ENCODE data around the gene ADAM12. TPM values are rescaled to one million over a fixed set of nuclear protein-coding genes. Genes with fewer than 3 reads are reported as not detected.

The ADAM12 gene
- total RNA-seq, 2 donors from 2014 or later, result under 0.01 to 0.52 TPM

DNA sequence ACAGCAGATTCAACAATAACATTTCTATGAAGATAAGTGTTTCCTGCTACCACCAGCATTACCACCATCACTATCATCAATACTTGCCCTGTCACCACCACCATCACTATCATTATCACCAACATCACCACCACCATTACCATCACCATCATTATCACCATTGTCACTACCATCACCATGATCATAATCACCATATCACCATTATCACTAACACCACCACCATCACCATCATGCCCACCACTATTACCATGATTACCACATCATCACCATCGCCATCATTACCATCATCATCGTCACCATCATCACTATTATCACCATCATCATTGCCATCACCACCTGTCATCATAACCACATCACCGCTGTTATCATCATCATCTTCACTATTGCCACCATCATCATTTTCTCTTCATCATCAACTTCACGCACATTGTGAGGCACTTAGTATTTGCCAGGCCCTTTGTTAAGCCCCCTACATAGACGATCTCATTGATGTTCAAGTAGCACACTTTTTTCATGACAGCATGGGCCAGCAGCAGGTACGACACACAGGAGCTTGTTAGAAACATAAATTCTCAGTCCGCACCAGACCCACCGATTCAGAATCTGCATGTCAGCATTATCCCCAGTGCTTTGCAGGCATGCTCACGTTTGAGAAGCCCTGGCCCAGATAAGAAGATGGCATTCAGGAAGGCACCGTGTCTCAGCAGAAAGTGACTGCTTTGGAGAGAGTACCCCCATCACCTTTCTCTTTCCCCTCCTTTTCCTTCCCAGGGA lies 161.1 kb downstream of the ADAM12 start:
- DNase-seq (no peak), ATAC-seq (no peak)
- no peaks in the 10 kb centered on the region for H3K36me3 ChIP-seq (replicated peaks in 1 of 2; ENCODE audit: insufficient read depth in 1 of 2, low read depth in 2 of 2)
- WGBS, 2 donors, result 80 to 82% methylated on average over 10 of the region's 10 CpGs
- no peaks in the 10 kb centered on the region for H3K4me1 ChIP-seq
- intact Hi-C loops (cut with DNase I), result no loop called here
- no peaks in the 10 kb centered on the region for H3K9me3 ChIP-seq
- H3K27me3 ChIP-seq, result no peaks in the 10 kb centered on the region
- H3K4me3 ChIP-seq, result no peak overlapping the region
- no peak overlapping the region for H3K27ac ChIP-seq
- no peak for TF ChIP-seq POLR2A (IDR thresholded peaks at IDR 0.05)
- TF ChIP-seq, protein P1, sequence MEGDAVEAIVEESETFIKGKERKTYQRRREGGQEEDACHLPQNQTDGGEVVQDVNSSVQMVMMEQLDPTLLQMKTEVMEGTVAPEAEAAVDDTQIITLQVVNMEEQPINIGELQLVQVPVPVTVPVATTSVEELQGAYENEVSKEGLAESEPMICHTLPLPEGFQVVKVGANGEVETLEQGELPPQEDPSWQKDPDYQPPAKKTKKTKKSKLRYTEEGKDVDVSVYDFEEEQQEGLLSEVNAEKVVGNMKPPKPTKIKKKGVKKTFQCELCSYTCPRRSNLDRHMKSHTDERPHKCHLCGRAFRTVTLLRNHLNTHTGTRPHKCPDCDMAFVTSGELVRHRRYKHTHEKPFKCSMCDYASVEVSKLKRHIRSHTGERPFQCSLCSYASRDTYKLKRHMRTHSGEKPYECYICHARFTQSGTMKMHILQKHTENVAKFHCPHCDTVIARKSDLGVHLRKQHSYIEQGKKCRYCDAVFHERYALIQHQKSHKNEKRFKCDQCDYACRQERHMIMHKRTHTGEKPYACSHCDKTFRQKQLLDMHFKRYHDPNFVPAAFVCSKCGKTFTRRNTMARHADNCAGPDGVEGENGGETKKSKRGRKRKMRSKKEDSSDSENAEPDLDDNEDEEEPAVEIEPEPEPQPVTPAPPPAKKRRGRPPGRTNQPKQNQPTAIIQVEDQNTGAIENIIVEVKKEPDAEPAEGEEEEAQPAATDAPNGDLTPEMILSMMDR (IDR thresholded peaks at IDR 0.05), result no peak

DNA sequence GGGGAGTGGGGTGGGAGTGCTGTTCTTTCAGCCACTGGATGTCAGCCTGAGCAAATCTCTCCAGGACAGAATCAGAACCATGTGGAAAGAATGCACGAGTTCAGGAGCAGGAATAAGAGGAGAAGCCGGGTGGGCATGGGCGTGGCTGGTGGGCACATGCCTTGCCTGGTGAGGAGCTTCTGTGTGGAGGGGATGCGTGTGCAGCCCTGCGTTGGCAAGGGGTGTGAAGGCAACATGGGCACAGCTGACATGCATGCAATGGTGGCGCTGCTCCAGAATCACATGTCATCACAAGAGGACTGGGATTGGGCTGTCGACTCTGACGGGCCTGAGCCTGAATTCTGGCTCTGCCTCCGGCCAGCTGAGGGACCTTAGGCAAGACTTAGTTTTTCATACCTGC lies 162.1 kb downstream of the ADAM12 start:
- DNase-seq (peak in 1 of 4 donors; percentile 20), ATAC-seq (no peak)
- Histone ChIP-seq H3K4me3 (no peak overlapping the region), H3K4me1 (no peaks in the 10 kb centered on the region), H3K27ac (no peak overlapping the region), H3K36me3 (replicated peaks in 1 of 2; ENCODE audit: insufficient read depth in 1 of 2, low read depth in 2 of 2) (no peaks in the 10 kb centered on the region), H3K27me3 (no peaks in the 10 kb centered on the region), H3K9me3 (no peaks in the 10 kb centered on the region)
- intact Hi-C loops (cut with DNase I), result no loop called here
- TF ChIP-seq, protein P1 (IDR thresholded peaks at IDR 0.05), result no peak
- TF ChIP-seq POLR2A (IDR thresholded peaks at IDR 0.05), result no peak
- 68 to 80% methylated on average over 9 of the region's 9 CpGs for WGBS, 2 donors

DNA sequence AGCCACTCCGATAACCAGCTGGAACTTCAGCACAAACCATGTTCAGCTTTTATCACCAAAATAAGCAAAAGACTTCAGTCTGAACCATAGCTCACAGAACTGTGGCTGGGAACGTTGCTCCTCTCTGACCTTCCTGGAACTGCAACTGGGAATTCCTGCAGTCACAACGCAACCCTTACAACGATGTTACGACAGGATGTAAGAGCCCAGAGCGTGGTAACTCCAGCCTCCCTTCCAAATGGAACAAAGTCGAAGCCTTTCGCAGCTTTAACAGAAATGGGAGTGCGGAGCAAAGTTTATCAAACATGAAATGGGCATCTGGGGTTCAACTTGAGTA lies 162.6 kb downstream of the ADAM12 start:
- DNase-seq (peak in 1 of 4 donors; percentile 13), ATAC-seq (no peak)

DNA sequence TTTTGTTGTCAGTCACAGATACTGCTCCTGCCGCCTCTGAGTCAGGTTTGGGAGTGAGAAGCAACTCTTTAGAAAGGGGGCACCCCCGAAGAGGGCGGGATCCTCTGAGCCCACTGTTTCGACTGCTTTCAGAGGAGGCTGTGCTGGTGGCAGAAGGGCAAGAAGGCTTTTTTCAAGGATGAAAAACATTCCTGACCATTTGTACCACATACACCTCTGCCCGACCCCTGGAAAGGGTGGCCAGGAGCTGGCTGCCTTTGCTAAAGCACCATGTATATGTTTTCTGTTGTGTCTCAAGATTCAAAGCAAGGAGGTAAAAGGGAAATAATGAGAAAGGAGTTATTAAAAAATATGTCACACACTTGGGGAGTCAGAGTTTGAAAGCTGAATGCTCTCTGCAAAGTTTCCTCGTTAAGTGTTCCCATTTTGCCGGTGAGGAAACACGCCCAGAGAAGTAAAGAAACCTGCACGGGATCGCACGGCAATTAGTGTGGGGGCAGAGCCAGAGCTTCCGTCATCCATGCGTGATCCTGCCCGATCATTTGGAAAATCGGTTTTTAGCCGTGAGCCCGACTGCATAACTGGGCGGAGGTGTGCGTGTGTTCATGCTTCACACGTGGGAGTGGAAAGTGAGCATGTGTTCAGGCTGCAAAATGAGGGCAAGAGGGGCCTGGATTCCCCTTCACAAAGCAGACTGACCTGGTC lies 163.2 kb downstream of the ADAM12 start:
- H3K9me3 ChIP-seq, result no peaks in the 10 kb centered on the region
- DNase-seq, result no peak
- H3K4me3 ChIP-seq, result no peak overlapping the region
- intact Hi-C loops (cut with DNase I), result no loop called here
- WGBS, 2 donors, result 61 to 73% methylated on average over 17 to 20 of the region's 20 CpGs
- no peaks in the 10 kb centered on the region for H3K27me3 ChIP-seq
- H3K36me3 ChIP-seq (replicated peaks in 1 of 2; ENCODE audit: insufficient read depth in 1 of 2, low read depth in 2 of 2), result no peaks in the 10 kb centered on the region
- TF ChIP-seq, protein P1 (IDR thresholded peaks at IDR 0.05), result no peak
- TF ChIP-seq POLR2A (IDR thresholded peaks at IDR 0.05), result no peak
- no peak overlapping the region for H3K27ac ChIP-seq
- no peaks in the 10 kb centered on the region for H3K4me1 ChIP-seq
- no peak for ATAC-seq

More for the DNA sequence above, 162.6 kb downstream of the ADAM12 start:
- intact Hi-C loops (cut with DNase I), result no loop called here
- H3K27me3 ChIP-seq, result no peaks in the 10 kb centered on the region
- WGBS, 2 donors, result 47 to 65% methylated on average over 9 of the region's 9 CpGs
- no peaks in the 10 kb centered on the region for H3K4me1 ChIP-seq
- no peak overlapping the region for H3K4me3 ChIP-seq
- no peaks in the 10 kb centered on the region for H3K36me3 ChIP-seq (replicated peaks in 1 of 2; ENCODE audit: insufficient read depth in 1 of 2, low read depth in 2 of 2)
- no peaks in the 10 kb centered on the region for H3K9me3 ChIP-seq
- TF ChIP-seq, protein P1 (IDR thresholded peaks at IDR 0.05), result no peak
- no peak for TF ChIP-seq POLR2A (IDR thresholded peaks at IDR 0.05)
- no peak overlapping the region for H3K27ac ChIP-seq
